ENCODE results near the gene CLDN20. TPM values are rescaled to one million over a fixed set of nuclear protein-coding genes. Genes with fewer than 3 reads are reported as not detected.
"Not testable (repeated sequence)": the region's sequence is repeated elsewhere in the genome, so short reads cannot be mapped to it uniquely, and the experiment has no call there.

The CLDN20 gene
- total RNA-seq, 1 donor from 2014 or later, result not detected

DNA sequence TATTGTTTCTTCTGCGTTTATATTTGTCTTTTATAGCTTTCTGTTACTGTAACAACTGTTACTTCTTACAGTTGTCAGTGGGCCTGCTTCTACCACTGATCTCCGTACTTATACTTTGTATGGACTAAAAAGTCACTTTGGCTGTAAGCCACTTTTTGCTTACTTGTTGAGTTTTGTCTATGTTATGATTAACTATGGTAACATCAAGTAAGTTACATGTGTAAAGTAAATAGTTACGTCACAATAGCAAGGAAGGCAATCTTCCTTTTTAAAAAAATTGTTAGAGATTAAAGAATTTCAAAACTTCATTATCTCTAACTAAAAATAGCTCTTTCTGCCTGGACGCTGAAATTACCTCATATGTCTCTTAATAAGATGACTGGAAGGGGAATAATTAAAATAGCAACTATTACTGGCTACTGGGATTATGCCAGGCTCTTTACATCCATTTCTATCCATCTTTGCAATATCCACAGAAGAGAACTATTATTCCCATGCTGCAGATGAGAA, 39.6 kb downstream of the CLDN20 start:
- peaks cover 25% of the 10 kb centered on the region for H3K36me3 ChIP-seq
- no peaks in the 10 kb centered on the region for H3K27me3 ChIP-seq (ENCODE audit: low read depth)
- H3K4me3 ChIP-seq, result no peak overlapping the region
- ATAC-seq, result no peak
- intact Hi-C loops (cut with DNase I), result no loop called here
- H3K27ac ChIP-seq, result no peak overlapping the region
- H3K9me3 ChIP-seq, result no peaks in the 10 kb centered on the region
- no peak for DNase-seq
- no peaks in the 10 kb centered on the region for H3K4me1 ChIP-seq
- TF ChIP-seq CTCF (IDR thresholded peaks at IDR 0.05), result no peak

DNA sequence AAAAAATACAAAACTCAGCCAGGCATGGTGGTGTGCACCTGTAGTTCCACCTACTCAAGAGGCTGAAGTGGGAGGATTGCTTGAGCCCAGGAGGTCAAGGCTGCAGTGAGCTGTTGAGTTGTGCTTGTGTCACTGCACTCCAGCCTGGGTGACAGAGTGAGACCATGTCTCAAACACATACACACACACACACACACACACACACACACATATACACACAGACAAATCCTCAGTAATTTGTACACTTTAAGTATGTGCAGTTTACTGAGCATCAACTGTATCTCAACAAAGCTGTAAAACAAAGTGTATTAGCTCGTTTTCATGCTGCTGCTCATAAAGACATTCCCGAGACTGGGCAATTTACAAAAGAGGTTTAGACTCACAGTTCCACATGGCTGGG, 43.1 kb downstream of the CLDN20 start:
- ATAC-seq, result no peak
- Histone ChIP-seq H3K36me3 (peaks cover 31% of the 10 kb centered on the region), H3K4me3 (no peak overlapping the region), H3K27me3 (ENCODE audit: low read depth) (no peaks in the 10 kb centered on the region), H3K27ac (no peak overlapping the region), H3K4me1 (no peaks in the 10 kb centered on the region), H3K9me3 (no peaks in the 10 kb centered on the region)
- no peak for DNase-seq
- intact Hi-C loops (cut with DNase I), result no loop called here
- TF ChIP-seq CTCF (IDR thresholded peaks at IDR 0.05), result no peak

- H3K9me3 ChIP-seq, result no peaks in the 10 kb centered on the region
- no peak overlapping the region for H3K27ac ChIP-seq
- peaks cover 7% of the 10 kb centered on the region for H3K4me1 ChIP-seq
- peaks cover 24% of the 10 kb centered on the region for H3K36me3 ChIP-seq
- no peaks in the 10 kb centered on the region for H3K27me3 ChIP-seq (ENCODE audit: low read depth)
- intact Hi-C loops (cut with DNase I), result no loop called here
- TF ChIP-seq CTCF (IDR thresholded peaks at IDR 0.05), result no peak
- DNase-seq, result no peak
- H3K4me3 ChIP-seq, result no peak overlapping the region
- no peak for ATAC-seq
Measured at GRCh38 chr6:155309150-155309549, 45.3 kb downstream of the CLDN20 start.

DNA sequence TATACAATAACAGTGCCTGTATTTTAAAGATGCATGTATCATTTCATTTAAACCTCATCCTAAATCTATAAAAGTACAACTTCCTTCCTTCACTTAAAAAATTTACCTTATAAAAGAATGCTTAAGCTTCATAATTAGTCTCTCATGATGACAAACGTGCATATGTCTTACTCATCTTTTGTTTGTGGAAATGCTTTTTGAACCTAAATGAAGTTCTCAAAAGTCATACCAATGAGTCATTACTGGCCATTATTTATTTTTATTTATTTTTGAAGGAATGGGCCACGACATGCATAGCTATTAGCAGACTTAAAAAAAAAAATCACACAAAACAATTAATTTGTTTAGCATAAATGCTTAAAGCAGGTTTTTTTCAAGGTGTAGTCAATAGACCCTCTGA, 46.8 kb downstream of the CLDN20 start:
- H3K36me3 ChIP-seq, result peaks cover 24% of the 10 kb centered on the region
- ATAC-seq, result no peak
- H3K27me3 ChIP-seq (ENCODE audit: low read depth), result no peaks in the 10 kb centered on the region
- no peak for DNase-seq
- H3K27ac ChIP-seq, result no peak overlapping the region
- H3K9me3 ChIP-seq, result no peaks in the 10 kb centered on the region
- TF ChIP-seq CTCF (IDR thresholded peaks at IDR 0.05), result no peak
- intact Hi-C loops (cut with DNase I), result no loop called here
- H3K4me1 ChIP-seq, result peaks cover 14% of the 10 kb centered on the region
- H3K4me3 ChIP-seq, result no peak overlapping the region

DNA sequence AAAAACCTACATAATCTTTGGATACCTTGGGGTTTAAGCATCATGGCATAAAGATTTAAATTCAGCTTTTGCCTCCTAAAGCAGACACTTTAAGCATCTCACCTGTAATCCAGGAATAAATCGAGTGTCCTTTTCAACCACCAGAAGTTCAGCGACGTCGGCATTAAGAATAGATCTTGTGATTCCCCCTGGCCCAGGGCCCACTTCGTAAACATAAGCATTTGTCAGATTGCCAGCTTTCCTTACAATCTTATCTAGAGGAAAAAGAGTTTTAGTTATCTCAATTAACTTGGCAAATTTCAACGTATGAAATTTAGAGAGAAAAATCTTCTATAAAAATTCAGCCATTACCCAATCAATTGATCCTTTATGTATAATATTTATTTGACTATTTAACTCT, 47.3 kb downstream of the CLDN20 start:
- no peak overlapping the region for H3K27ac ChIP-seq
- H3K4me3 ChIP-seq, result no peak overlapping the region
- peaks cover 24% of the 10 kb centered on the region for H3K36me3 ChIP-seq
- ATAC-seq (no peak), DNase-seq (no peak)
- peaks cover 14% of the 10 kb centered on the region for H3K4me1 ChIP-seq
- no peak for TF ChIP-seq CTCF (IDR thresholded peaks at IDR 0.05)
- intact Hi-C loops (cut with DNase I), result no loop called here
- no peaks in the 10 kb centered on the region for H3K27me3 ChIP-seq (ENCODE audit: low read depth)
- no peaks in the 10 kb centered on the region for H3K9me3 ChIP-seq

GRCh38 chr6:155311583-155311982, 47.8 kb downstream of the CLDN20 start:
- Histone ChIP-seq H3K4me1 (peaks cover 14% of the 10 kb centered on the region), H3K27me3 (ENCODE audit: low read depth) (no peaks in the 10 kb centered on the region), H3K27ac (no peak overlapping the region), H3K4me3 (no peak overlapping the region), H3K36me3 (peaks cover 24% of the 10 kb centered on the region), H3K9me3 (no peaks in the 10 kb centered on the region)
- intact Hi-C loops (cut with DNase I), result no loop called here
- ATAC-seq (no peak), DNase-seq (no peak)
- no peak for TF ChIP-seq CTCF (IDR thresholded peaks at IDR 0.05)

DNA sequence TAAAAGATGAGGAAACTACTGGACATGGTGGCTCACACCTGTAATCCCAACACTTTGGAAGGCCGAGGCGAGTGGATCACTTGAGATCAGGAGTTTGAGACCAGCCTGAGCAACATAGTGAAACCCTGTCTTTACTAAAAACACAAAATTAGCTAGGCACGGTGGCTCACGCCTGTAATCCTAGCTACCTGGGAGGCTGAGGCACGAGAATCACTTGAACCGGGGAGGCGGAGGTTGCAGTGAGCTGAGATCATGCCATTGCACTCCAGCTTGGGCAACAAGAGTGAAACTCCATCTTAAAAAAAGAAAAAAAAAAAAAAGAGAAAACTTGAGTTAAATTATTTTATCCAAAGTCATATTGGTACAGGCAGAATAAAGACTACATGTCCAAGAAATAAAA, 49.1 kb downstream of the CLDN20 start:
- intact Hi-C loops (cut with DNase I); H3K4me3 ChIP-seq; H3K27me3 ChIP-seq (ENCODE audit: low read depth); H3K9me3 ChIP-seq; ATAC-seq; H3K27ac ChIP-seq; DNase-seq: not testable (repeated sequence)
- Histone ChIP-seq H3K36me3 (peaks cover 20% of the 10 kb centered on the region), H3K4me1 (peaks cover 14% of the 10 kb centered on the region)
